ENCODE measurements around the gene NANOGP8. TPM values are rescaled to one million over a fixed set of nuclear protein-coding genes. Genes with fewer than 3 reads are reported as not detected.
"Not testable (repeated sequence)": the region's sequence is repeated elsewhere in the genome, so short reads cannot be mapped to it uniquely, and the experiment has no call there.

NANOGP8 gene, protein sequence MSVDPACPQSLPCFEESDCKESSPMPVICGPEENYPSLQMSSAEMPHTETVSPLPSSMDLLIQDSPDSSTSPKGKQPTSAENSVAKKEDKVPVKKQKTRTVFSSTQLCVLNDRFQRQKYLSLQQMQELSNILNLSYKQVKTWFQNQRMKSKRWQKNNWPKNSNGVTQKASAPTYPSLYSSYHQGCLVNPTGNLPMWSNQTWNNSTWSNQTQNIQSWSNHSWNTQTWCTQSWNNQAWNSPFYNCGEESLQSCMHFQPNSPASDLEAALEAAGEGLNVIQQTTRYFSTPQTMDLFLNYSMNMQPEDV
- total RNA-seq (under 1 TPM in 1 of 2 donors, not detected in 1; 0.61 TPM), polyA plus RNA-seq (ENCODE audit: insufficient read length in 2 of 2) (1 to 10 TPM in 1 of 2 donors, not detected in 1; 1.0 TPM)
- long read RNA-seq, donor 1 = 0 reads
- long read RNA-seq, donor 2 = 0 reads
- long read RNA-seq, donor 3 = 0 reads
- long read RNA-seq, donor 4 = 0 reads

GRCh38 chr15:35085176-35085919 is at the start of gene NANOGP8:
Gene NANOGP8 (minus strand): TSS chr15:35085295. CDS start chr15:35085110, 185 bp downstream.
- not testable (repeated sequence) for H3K9me3 ChIP-seq (ENCODE audit: control insufficient read depth, insufficient read depth, low read length); H3K36me3 ChIP-seq (ENCODE audit: control insufficient read depth, insufficient read depth, low read length); H3K27me3 ChIP-seq (ENCODE audit: control insufficient read depth, insufficient read depth, low read length); DNase-seq (ENCODE audit: low read depth in 4 of 6, low spot score in 6 of 6); H3K4me1 ChIP-seq (ENCODE audit: control insufficient read depth, insufficient read depth, low read length); H3K4me3 ChIP-seq (ENCODE audit: low read depth, low read length); H3K27ac ChIP-seq (ENCODE audit: low read depth, low read length)
- 93% methylated on average over 2 of the region's 8 CpGs for WGBS (ENCODE audit: insufficient coverage)

DNA sequence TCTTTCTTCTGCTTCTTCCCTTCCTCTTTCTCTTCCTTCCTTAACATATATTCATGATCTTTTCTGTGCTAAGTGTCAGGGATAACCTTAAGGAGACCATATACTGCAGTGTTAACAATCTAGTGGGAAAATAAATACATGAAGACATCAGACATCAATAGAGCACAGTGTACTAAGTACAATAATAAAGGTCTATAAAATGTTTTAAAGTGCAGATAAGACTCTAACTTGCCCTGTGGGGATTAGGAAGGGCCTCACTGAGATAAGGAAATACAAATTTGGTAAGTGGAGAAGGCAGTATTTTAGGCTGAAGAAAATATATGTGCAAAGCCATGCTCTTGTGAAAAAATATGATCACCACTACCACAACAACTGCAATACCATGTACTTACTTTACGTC is 49.2 kb upstream of the NANOGP8 start:
- no CpG with 5 or more reads among the region's 1 CpG for whole genome bisulfite sequencing (ENCODE audit: insufficient coverage)
- Histone ChIP-seq H3K27ac (ENCODE audit: low read depth, low read length) (no peak overlapping the region), H3K4me3 (ENCODE audit: low read depth, low read length) (no peak overlapping the region), H3K9me3 (ENCODE audit: control insufficient read depth, insufficient read depth, low read length) (no peaks in the 10 kb centered on the region), H3K27me3 (ENCODE audit: control insufficient read depth, insufficient read depth, low read length) (no peaks in the 10 kb centered on the region), H3K4me1 (ENCODE audit: control insufficient read depth, insufficient read depth, low read length) (no peaks in the 10 kb centered on the region), H3K36me3 (ENCODE audit: control insufficient read depth, insufficient read depth, low read length) (no peaks in the 10 kb centered on the region)
- no peak for DNase-seq (ENCODE audit: low read depth in 4 of 6, low spot score in 6 of 6)

DNA sequence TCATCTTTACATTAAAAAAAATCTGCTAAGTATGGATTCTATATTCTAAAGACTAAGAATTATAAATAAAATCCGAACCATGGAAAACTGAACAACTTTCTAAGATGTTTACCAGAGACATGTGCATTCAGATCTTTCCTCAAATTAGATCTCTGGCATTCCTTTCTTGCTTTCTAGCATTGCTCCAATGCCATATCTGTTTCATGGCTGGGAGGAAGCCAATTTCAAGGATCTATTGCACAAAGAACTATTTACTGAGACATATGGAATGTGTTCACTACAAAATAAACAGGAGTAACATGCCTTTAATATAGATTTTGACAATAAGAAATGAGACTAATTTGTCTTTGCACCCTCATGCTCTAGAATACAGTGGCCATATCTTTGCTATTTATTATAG is 45.1 kb upstream of the NANOGP8 start:
- Histone ChIP-seq H3K4me3 (ENCODE audit: low read depth, low read length) (no peak overlapping the region), H3K27me3 (ENCODE audit: control insufficient read depth, insufficient read depth, low read length) (no peaks in the 10 kb centered on the region)
- no CpG with 5 or more reads among the region's 1 CpG for WGBS (ENCODE audit: insufficient coverage)

DNA sequence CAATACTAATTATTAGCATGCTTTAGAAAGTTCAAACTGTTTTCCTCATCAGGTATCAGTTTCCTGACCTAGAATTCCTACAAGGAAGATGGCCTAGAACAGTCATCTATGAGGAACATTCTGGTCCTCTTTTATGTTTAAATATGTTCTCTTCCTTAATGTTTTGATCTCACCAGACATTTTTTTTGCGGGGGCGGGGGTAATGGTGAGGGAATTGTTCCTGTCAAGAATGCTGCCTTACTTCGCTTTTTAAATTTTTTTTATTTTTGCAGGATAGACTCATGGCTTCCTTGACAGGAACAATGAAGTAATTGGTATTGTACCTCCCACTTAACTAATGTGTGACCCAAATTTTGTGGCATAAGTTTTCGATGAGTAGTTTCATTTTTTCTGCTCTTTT is 44.3 kb upstream of the NANOGP8 start:
- Histone ChIP-seq H3K4me1 (ENCODE audit: control insufficient read depth, insufficient read depth, low read length) (no peaks in the 10 kb centered on the region), H3K9me3 (ENCODE audit: control insufficient read depth, insufficient read depth, low read length) (no peaks in the 10 kb centered on the region), H3K4me3 (ENCODE audit: low read depth, low read length) (no peak overlapping the region), H3K36me3 (ENCODE audit: control insufficient read depth, insufficient read depth, low read length) (no peaks in the 10 kb centered on the region), H3K27ac (ENCODE audit: low read depth, low read length) (no peak overlapping the region), H3K27me3 (ENCODE audit: control insufficient read depth, insufficient read depth, low read length) (no peaks in the 10 kb centered on the region)
- no CpG with 5 or more reads among the region's 4 CpGs for WGBS (ENCODE audit: insufficient coverage)
- DNase-seq (ENCODE audit: low read depth in 4 of 6, low spot score in 6 of 6) = no peak

More for the DNA sequence above, 45.1 kb upstream of the NANOGP8 start:
- no peaks in the 10 kb centered on the region for H3K36me3 ChIP-seq (ENCODE audit: control insufficient read depth, insufficient read depth, low read length)
- H3K4me1 ChIP-seq (ENCODE audit: control insufficient read depth, insufficient read depth, low read length) = no peaks in the 10 kb centered on the region
- H3K9me3 ChIP-seq (ENCODE audit: control insufficient read depth, insufficient read depth, low read length) = no peaks in the 10 kb centered on the region
- H3K27ac ChIP-seq (ENCODE audit: low read depth, low read length) = no peak overlapping the region
- peak in 1 of 6 donors; percentile 41 for DNase-seq (ENCODE audit: low read depth in 4 of 6, low spot score in 6 of 6)

- DNase-seq (ENCODE audit: low read depth in 4 of 6, low spot score in 6 of 6) = no peak
- WGBS (ENCODE audit: insufficient coverage) = no CpG with 5 or more reads among the region's 1 CpG
- Histone ChIP-seq H3K36me3 (ENCODE audit: control insufficient read depth, insufficient read depth, low read length) (no peaks in the 10 kb centered on the region), H3K9me3 (ENCODE audit: control insufficient read depth, insufficient read depth, low read length) (no peaks in the 10 kb centered on the region), H3K27me3 (ENCODE audit: control insufficient read depth, insufficient read depth, low read length) (no peaks in the 10 kb centered on the region), H3K4me1 (ENCODE audit: control insufficient read depth, insufficient read depth, low read length) (no peaks in the 10 kb centered on the region), H3K4me3 (ENCODE audit: low read depth, low read length) (no peak overlapping the region), H3K27ac (ENCODE audit: low read depth, low read length) (no peak overlapping the region)
Observed at GRCh38 chr15:35127717-35128116, 42.6 kb upstream of the NANOGP8 start.

GRCh38 chr15:35126236-35126635 is 41.1 kb upstream of the NANOGP8 start:
- H3K4me1 ChIP-seq (ENCODE audit: control insufficient read depth, insufficient read depth, low read length) = no peaks in the 10 kb centered on the region
- no CpG with 5 or more reads among the region's 1 CpG for WGBS (ENCODE audit: insufficient coverage)
- no peaks in the 10 kb centered on the region for H3K9me3 ChIP-seq (ENCODE audit: control insufficient read depth, insufficient read depth, low read length)
- H3K4me3 ChIP-seq (ENCODE audit: low read depth, low read length) = no peak overlapping the region
- H3K36me3 ChIP-seq (ENCODE audit: control insufficient read depth, insufficient read depth, low read length) = no peaks in the 10 kb centered on the region
- no peak for DNase-seq (ENCODE audit: low read depth in 4 of 6, low spot score in 6 of 6)
- H3K27ac ChIP-seq (ENCODE audit: low read depth, low read length) = no peak overlapping the region
- no peaks in the 10 kb centered on the region for H3K27me3 ChIP-seq (ENCODE audit: control insufficient read depth, insufficient read depth, low read length)

DNA sequence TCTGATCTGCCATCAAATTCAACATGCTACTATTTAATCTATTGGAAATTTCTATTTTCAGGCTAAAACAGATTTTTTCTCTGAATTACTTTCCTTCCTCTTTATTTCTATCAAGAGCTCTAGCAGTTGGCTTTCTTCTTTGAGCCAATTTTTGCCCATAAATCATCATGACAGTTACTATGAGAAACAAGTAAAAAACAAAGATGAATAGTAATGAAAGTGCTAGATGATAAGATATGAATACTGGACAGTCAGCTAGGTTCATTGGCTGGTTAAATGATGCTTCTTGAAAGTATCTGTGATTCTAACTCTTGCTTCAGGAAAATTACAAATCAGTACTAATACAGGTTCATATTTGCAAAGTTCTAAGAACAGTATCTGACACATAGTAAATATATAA is 38.6 kb upstream of the NANOGP8 start:
- Histone ChIP-seq H3K27ac (ENCODE audit: low read depth, low read length) (no peak overlapping the region), H3K36me3 (ENCODE audit: control insufficient read depth, insufficient read depth, low read length) (no peaks in the 10 kb centered on the region), H3K4me1 (ENCODE audit: control insufficient read depth, insufficient read depth, low read length) (no peaks in the 10 kb centered on the region), H3K4me3 (ENCODE audit: low read depth, low read length) (no peak overlapping the region), H3K27me3 (ENCODE audit: control insufficient read depth, insufficient read depth, low read length) (no peaks in the 10 kb centered on the region), H3K9me3 (ENCODE audit: control insufficient read depth, insufficient read depth, low read length) (no peaks in the 10 kb centered on the region)
- DNase-seq (ENCODE audit: low read depth in 4 of 6, low spot score in 6 of 6) = no peak

- 93% methylated on average over 39 of the region's 47 CpGs for WGBS (ENCODE audit: insufficient coverage)
- no peaks in the 10 kb centered on the region for H3K9me3 ChIP-seq (ENCODE audit: control insufficient read depth, insufficient read depth, low read length)
- no peak overlapping the region for H3K4me3 ChIP-seq (ENCODE audit: low read depth, low read length)
- H3K4me1 ChIP-seq (ENCODE audit: control insufficient read depth, insufficient read depth, low read length) = no peaks in the 10 kb centered on the region
- no peaks in the 10 kb centered on the region for H3K36me3 ChIP-seq (ENCODE audit: control insufficient read depth, insufficient read depth, low read length)
- H3K27ac ChIP-seq (ENCODE audit: low read depth, low read length) = no peak overlapping the region
- H3K27me3 ChIP-seq (ENCODE audit: control insufficient read depth, insufficient read depth, low read length) = no peaks in the 10 kb centered on the region
- DNase-seq (ENCODE audit: low read depth in 4 of 6, low spot score in 6 of 6) = no peak
Observed at GRCh38 chr15:35121611-35122359, 36.7 kb upstream of the NANOGP8 start.

GRCh38 chr15:35120173-35120572 is 35.1 kb upstream of the NANOGP8 start:
- 94% methylated on average over 4 of the region's 6 CpGs for WGBS (ENCODE audit: insufficient coverage)
- DNase-seq (ENCODE audit: low read depth in 4 of 6, low spot score in 6 of 6) = no peak
- no peak overlapping the region for H3K4me3 ChIP-seq (ENCODE audit: low read depth, low read length)
- no peaks in the 10 kb centered on the region for H3K36me3 ChIP-seq (ENCODE audit: control insufficient read depth, insufficient read depth, low read length)
- H3K27me3 ChIP-seq (ENCODE audit: control insufficient read depth, insufficient read depth, low read length) = no peaks in the 10 kb centered on the region
- H3K9me3 ChIP-seq (ENCODE audit: control insufficient read depth, insufficient read depth, low read length) = no peaks in the 10 kb centered on the region
- no peak overlapping the region for H3K27ac ChIP-seq (ENCODE audit: low read depth, low read length)
- no peaks in the 10 kb centered on the region for H3K4me1 ChIP-seq (ENCODE audit: control insufficient read depth, insufficient read depth, low read length)
